Ascending aorta (tissue), 2 donors: ENCODE measurements around the gene CD22. TPM values are rescaled to one million over a fixed set of nuclear protein-coding genes. Genes with fewer than 3 reads are reported as not detected.
A peak's percentile ranks its signal among the peaks of the same experiment; 100 is the strongest.

Source experiments
- DNase-seq, 2 donors: peaks; one replicate each; pipeline ENCODE4 v3.0.0-alpha.2; 2019; ENCODE audit warnings: low spot score in 2 of 2
- H3K27ac ChIP-seq, 2 donors: fragments of 200-600 bp; sonication (generic); one replicate each; pipeline ENCODE4 v1.5.1; 2016 to 2017; ENCODE audit warnings: mild to moderate bottlenecking in 1 of 2
- H3K27me3 ChIP-seq: fragments of 200-600 bp; sonication (generic); one replicate; pipeline ENCODE4 v1.5.1; 2017
- H3K36me3 ChIP-seq, 2 donors: fragments of 200-600 bp; sonication (generic); one replicate each; pipeline ENCODE4 v1.5.1; 2016
- H3K4me1 ChIP-seq, 2 donors: fragments of 200-600 bp; sonication (generic); one replicate each; pipeline ENCODE4 v1.5.1; 2016 to 2017; ENCODE audit warnings: mild to moderate bottlenecking in 1 of 2
- H3K4me3 ChIP-seq, 2 donors: fragments of 200-600 bp; sonication (generic); one replicate each; pipeline ENCODE4 v1.5.1; 2016 to 2017; ENCODE audit warnings: mild to moderate bottlenecking in 1 of 2
- H3K9me3 ChIP-seq, 2 donors: fragments of 200-600 bp; sonication (generic); one replicate each; pipeline ENCODE4 v1.5.1; 2016
- intact Hi-C: fragments of 100-400 bp; cut with DNase I; formaldehyde crosslinking; loops from one replicate; pipeline ENCODE4 v1.15.1; 2023
- total RNA-seq: library from RNA; depleted of rRNA; stranded (reverse); fragments of >200 nt; gene quantifications from one replicate; pipeline ENCODE4 v1.1.0, GENCODE V29; 2016
- TF ChIP-seq, protein P1 (sequence below), 3 experiments: fragments of 200-600 bp in 2 of 3; fragments of 450-650 bp in 1 of 3; sonication (generic) in 2 of 3; IDR thresholded peaks; one replicate each; pipeline ENCODE4 v1.5.1; 2016 to 2019; ENCODE audit warnings: antibody characterized with exemption in 3 of 3, mild to moderate bottlenecking in 1 of 3, moderate library complexity in 1 of 3

CD22 gene
- total RNA-seq, 1 donor from 2014 or later = 0.75 TPM

DNA sequence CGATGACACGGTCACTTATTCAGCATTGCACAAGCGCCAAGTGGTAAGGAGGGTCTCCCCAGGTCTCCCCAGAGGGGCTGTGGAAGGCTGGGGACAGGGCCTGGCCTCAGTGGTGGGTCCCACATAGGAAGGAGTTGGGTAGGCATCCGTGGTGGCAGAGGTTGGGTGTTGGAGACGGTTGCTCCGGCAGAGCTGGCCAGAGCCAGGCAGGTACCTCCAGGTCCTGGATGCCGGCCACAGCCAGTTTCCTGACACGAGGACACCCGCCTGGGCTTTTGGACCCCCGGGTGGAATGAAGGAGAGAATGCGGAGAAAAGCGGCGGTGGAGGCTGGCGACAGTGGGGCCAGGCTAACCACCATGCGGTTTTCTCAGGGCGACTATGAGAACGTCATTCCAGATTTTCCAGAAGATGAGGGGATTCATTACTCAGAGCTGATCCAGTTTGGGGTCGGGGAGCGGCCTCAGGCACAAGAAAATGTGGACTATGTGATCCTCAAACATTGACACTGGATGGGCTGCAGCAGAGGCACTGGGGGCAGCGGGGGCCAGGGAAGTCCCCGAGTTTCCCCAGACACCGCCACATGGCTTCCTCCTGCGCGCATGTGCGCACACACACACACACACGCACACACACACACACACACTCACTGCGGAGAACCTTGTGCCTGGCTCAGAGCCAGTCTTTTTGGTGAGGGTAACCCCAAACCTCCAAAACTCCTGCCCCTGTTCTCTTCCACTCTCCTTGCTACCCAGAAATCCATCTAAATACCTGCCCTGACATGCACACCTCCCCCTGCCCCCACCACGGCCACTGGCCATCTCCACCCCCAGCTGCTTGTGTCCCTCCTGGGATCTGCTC is 17.4 kb downstream of the CD22 start:
- intact Hi-C loops = no loop called here
- H3K27ac ChIP-seq = no peak overlapping the region
- H3K4me1 ChIP-seq = no peaks in the 10 kb centered on the region
- no peak overlapping the region for H3K4me3 ChIP-seq
- no peaks in the 10 kb centered on the region for H3K9me3 ChIP-seq
- TF ChIP-seq, protein P1, sequence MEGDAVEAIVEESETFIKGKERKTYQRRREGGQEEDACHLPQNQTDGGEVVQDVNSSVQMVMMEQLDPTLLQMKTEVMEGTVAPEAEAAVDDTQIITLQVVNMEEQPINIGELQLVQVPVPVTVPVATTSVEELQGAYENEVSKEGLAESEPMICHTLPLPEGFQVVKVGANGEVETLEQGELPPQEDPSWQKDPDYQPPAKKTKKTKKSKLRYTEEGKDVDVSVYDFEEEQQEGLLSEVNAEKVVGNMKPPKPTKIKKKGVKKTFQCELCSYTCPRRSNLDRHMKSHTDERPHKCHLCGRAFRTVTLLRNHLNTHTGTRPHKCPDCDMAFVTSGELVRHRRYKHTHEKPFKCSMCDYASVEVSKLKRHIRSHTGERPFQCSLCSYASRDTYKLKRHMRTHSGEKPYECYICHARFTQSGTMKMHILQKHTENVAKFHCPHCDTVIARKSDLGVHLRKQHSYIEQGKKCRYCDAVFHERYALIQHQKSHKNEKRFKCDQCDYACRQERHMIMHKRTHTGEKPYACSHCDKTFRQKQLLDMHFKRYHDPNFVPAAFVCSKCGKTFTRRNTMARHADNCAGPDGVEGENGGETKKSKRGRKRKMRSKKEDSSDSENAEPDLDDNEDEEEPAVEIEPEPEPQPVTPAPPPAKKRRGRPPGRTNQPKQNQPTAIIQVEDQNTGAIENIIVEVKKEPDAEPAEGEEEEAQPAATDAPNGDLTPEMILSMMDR (IDR thresholded peaks at IDR 0.05) = no peak
- H3K27me3 ChIP-seq = no peaks in the 10 kb centered on the region
- peak in 1 of 2 donors; percentile 61 for DNase-seq
- H3K36me3 ChIP-seq = no peaks in the 10 kb centered on the region

DNA sequence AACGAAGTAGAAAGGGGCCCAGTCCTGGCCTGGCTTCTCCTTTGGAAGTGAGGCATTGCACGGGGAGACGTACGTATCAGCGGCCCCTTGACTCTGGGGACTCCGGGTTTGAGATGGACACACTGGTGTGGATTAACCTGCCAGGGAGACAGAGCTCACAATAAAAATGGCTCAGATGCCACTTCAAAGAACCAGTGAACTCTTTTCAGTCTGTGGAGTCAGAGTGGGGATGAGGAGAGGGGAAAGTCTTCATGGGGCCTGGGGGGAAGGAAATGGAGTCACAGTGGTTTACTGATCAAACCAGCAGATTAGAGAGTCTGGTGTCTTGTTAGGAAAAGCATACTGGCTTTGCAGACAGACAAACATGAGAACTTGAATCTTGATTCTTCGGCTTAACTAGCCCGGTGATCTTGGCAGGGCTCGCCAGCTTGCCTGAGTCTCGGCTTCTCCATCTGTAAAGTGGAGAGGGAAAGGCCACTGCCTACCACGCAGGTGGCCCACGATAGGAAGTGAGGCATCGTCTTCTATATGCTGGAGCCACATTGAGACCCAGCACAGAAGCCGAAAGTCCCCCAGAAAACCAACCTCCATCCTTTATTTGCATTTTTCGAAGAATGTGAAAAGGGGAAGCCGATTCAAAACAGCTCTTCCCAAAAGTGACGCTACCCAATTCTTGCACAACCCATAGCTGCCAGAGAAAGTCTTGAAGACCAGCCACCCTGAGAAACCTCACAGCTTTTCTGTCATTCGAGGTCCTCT is 18.4 kb downstream of the CD22 start, which contains the start of gene FFAR1:
Gene FFAR1 (plus strand): TSS at position 732 of the 759 bp plus-strand sequence. CDS start 3,650 bp downstream, outside the sequence.
- DNase-seq = peak in 1 of 2 donors; percentile 68
- intact Hi-C loops = no loop called here
- no peaks in the 10 kb centered on the region for H3K4me1 ChIP-seq
- TF ChIP-seq, protein P1 (IDR thresholded peaks at IDR 0.05) = no peak
- no peaks in the 10 kb centered on the region for H3K27me3 ChIP-seq
- no peaks in the 10 kb centered on the region for H3K9me3 ChIP-seq
- H3K4me3 ChIP-seq = no peak within 1 kb of the TSS
- no peak within 1 kb of the TSS for H3K27ac ChIP-seq
- H3K36me3 ChIP-seq = no peaks in the 10 kb centered on the region

DNA sequence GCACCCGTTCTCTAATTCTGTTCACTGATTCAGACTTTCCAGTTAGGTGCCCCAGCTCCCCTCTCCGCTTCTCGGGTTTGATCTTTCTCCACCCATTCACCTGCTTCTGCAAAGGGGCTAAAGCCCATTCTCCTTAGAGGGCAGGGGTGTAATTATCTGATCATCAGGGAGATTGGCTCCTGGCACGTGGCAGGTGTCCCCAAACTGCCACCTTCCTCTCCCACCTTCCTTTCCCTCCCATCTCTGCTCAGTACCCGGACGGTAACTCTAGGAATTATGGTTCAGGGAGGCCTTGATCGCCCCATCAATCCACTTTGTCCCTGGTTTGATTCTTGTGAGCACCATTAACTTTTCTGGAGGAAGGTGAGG is 18.9 kb downstream of the CD22 start:
- no peaks in the 10 kb centered on the region for H3K36me3 ChIP-seq
- DNase-seq = no peak
- intact Hi-C loops = no loop called here
- H3K27ac ChIP-seq = no peak overlapping the region
- H3K4me1 ChIP-seq = no peaks in the 10 kb centered on the region
- H3K9me3 ChIP-seq = no peaks in the 10 kb centered on the region
- TF ChIP-seq, protein P1 (IDR thresholded peaks at IDR 0.05) = no peak
- no peaks in the 10 kb centered on the region for H3K27me3 ChIP-seq
- no peak overlapping the region for H3K4me3 ChIP-seq

DNA sequence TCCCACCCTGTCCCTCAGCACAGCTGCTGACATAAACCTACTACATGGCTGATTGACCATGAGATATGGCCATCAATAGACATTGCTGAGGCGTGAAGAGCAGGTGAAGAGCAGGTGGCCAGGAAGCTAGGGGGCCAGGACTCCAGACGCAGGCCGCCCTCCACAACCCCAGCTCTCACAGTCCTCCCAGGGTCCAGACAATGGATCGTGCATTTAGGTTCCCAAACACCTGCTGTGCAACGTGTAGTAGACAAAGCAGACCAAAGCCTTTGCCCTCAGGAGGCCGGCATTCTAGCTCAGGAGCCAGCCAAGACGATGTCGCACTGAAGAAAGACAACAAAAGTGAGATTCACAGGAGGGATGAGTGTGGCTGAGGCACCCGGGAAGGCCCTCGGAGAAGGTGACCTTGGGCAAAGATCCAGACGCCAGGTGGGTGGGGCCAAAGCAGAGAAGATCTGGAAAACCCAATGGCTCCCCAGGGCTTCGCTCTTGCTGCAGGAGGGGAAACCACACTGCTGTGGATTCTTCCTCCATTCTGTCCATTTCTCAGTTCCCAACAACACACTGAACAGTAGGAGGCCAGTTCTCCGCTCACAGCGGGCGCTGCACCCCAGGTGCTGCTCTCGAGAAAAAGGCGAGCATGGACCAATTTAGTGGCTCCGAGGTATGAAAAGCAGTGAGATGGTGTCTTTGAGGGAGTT is 20.1 kb downstream of the CD22 start:
- peak in 1 of 2 donors; percentile 45 for DNase-seq
- Histone ChIP-seq H3K9me3 (no peaks in the 10 kb centered on the region), H3K4me1 (no peaks in the 10 kb centered on the region), H3K4me3 (no peak overlapping the region), H3K27ac (no peak overlapping the region), H3K27me3 (no peaks in the 10 kb centered on the region), H3K36me3 (no peaks in the 10 kb centered on the region)
- intact Hi-C loops = no loop called here
- TF ChIP-seq, protein P1 (IDR thresholded peaks at IDR 0.05) = no peak

DNA sequence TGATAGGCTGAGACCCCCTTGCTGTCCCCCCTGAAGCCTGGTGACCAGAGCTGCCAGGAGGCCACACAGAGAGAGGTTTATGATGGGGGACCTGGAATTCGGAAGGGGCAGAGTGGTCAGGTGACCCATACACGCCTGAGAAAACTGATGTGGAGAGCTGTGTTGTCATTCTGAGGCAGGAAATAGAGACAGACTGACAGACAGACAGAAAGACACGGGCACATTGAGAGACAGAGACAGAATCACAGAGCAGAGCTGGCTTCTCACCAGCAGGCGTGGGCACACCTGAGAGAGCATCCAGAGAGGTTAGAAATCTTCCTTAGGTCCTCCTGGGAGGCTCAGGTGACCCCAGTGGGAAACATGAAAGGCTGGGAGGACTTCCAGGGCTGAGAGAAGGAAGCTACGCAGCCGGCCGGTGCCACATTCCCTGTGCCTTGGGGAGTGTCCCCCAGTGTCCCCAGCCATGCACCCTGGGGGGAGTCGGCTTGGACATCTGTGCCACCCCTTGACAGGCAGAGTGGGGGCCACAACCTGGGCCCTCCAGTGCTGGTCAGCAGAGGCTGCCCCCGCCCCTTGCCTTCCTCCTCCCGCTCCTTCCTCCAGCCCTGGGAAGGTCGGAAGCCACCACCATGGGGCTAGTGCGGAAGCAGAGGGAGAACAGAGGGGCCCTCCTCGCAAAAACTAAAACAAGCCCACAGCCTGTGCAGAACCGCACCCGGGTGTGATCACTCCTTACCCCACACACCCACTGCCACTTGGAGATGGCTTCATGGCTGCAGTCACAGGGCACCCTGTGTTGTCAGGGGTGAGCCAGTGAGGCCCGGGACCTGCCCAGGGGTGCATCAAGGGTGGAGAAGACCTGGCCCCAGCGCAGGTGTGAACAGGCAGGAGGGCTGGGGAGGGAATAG is 20.9 kb downstream of the CD22 start:
- no peak overlapping the region for H3K4me3 ChIP-seq
- H3K27me3 ChIP-seq = no peaks in the 10 kb centered on the region
- H3K36me3 ChIP-seq = no peaks in the 10 kb centered on the region
- no peaks in the 10 kb centered on the region for H3K4me1 ChIP-seq
- H3K9me3 ChIP-seq = no peaks in the 10 kb centered on the region
- H3K27ac ChIP-seq = no peak overlapping the region
- peak in 1 of 2 donors; percentile 56 for DNase-seq
- TF ChIP-seq, protein P1 (IDR thresholded peaks at IDR 0.05) = no peak
- intact Hi-C loops = no loop called here
